HG02981 (cell line): ENCODE measurements around the gene LRRFIP1.

Experiments
- ATAC-seq: cut with Tn5 transposase; IDR thresholded peaks from one replicate; pipeline ENCODE4 v1.9.1; 2021; ENCODE audit warnings: mild to moderate bottlenecking, moderate library complexity; ENCODE audit not compliant: unreplicated experiment

LRRFIP1 gene

DNA sequence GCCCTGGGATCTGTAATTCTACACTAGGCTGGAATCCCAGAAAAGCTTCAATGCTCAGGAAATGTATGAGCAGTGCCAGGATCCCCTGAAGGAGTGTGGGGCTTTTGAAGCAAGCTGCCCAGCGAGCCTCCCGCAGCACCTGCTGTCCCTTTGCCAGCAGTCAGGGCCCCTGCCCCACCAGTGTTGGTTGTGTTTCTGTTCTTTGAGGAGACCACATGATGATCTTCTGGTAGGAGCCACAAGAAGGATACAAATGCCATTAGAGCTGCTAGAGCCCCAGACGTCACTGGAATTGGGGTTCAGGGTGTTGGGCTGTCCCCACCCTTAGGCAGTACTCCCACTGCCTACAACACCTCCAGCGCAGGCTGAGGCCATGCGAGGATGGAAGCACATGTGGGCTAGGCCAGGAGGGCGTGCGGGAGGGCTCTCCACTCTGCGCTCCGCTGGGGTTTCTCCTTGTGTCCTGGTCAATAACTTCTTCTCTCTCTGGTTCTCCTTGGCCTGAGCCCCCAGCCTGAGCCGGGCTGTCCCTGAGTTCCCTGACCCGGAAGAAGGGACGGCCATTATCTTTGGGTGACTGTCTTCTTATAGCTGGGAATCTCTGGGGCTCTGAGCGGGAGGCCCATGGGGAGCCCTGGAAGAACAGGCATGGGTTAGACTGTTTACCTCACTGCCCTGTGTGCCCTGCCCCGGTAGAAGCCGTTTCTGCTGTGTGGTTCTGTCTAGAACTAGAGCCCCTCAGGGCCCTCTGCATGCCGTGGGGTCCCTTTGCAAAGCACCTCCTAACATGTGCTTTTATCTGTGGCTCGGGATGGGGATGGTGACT is 73.9 kb downstream of the LRRFIP1 start:
- no peak for ATAC-seq

DNA sequence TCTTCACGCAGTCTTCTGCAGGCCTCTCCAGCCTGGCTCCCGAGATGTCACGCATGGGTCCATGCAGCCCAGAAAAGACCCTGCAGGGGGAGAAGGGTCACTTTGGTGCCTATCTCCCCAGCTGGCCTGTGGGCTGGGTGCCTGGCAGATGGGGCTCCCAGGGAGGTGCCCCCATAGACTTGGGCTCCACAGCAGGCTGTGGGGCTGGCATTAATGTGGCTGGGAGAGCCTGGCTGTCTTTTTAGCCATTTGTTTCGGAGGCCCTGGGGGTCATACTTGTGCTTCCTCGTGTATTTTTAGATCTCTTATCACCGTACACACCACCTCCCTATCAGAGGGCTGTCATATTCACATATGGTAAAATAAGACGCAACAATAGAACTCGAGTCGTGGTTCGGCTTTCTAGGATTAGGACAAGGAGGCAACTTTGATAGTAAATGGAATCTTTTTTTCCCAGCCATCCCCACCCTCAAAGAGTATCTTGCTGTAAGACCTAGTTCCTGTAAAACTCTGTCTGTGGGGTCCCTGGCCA is 74.5 kb downstream of the LRRFIP1 start:
- no peak for ATAC-seq

DNA sequence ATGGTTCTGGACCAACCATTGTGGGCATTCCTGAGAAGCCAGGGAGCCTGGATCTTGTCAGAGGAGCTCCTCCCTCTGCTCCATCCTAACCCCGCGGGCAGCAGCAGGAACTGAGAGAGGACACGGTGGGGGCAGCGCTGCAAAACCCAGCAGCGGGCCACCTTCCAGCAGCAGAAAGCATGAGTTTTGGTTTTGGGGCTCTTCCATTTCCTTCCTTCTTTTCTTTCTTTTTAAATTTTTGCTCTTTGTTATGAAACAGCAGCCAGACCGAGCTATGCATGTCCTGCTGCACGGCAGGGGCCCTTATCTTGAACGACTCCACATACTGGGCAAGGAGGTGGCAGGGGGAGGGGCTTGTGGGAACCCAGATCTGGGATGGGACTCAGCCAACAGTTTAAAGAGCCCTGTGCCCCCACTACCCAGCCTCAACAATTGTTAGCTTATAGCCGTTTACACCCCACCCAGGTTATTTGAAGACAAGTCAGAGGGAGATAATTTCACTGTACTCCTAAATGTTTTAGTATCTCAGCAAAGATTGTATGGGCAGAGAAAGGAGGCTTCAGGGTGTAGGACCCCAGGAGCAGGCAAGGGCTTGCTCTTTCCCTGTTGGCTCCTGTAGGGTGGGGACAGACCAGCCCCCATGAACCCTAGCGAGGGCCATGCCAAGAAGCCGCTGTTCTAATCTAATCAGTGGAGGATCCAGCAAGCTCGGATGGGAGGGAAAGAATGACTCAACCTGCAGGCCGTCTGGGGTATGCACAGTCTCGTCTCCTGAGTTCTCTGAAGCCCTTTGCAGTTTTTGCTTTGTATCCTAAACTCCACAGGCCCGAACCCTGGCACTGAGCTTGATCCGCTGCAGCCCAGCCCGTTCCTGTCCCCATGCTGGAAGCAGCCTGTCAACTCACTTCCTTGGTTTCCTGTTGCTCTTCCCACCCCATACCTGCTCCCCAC is 75.3 kb downstream of the LRRFIP1 start:
- ATAC-seq: no peak

DNA sequence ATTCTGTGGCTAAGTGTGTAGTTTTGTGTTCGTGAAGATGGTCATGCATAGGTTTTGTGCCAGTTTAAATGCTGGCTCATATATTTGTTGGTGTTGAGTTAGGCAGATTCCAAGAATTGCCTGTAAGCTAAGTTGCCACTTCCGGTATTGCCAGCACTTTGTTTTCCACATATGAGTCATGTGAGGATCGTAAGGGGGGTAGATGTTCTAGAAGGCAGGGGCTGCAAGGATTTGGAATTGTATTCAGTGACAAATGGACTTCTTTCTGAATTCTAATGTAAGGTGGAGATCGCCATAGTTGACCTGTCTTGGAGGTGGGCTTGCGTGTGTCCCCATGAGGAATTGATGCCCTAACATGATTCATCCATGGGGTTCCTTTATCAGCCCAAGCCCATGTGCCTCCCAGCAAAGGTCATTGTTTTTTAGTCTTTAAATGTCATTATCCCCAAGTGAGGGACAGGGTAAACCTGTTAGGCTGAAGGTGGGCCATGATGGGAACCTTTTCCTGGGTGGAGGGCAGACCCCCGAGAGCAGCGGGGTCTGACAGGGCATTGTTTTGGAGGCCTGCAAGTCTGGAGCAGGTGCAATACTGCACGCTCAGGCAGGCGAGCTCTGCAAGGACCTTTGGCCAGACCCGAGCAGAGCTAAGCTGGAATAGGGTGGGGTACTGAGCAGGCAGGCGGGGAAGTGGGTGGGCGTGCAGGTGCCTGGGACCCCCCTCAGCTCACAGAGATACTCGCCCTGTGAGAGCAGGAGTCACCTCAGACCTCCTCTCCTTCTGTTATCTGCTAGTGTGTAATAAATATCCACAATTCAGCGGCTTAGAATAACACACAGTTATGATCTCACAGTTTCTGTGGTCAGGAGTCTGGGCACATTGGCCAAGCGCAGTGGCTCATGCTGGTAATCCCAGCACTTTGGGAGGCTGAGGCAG is 77.4 kb downstream of the LRRFIP1 start:
- no peak for ATAC-seq

DNA sequence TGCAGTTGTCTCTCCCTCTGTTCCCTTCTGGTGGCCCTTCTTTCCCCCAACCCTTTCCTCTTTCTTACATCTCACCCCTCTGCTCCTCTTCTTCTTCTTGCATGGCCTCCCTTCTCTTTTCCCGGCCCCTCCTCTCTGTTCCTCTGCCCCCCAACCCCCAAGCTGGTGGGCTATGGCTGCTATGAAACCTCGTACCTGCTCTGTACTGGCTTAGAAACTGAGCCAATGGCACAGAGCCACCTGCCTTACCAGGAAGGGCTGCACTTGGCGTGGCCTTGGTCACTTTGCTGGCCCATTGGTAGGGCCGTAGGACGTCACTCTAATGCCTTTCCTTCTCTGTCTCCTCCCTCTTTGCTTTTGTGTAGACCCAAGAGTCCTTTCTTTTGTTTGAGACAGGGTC is 78.9 kb downstream of the LRRFIP1 start:
- ATAC-seq: no peak

DNA sequence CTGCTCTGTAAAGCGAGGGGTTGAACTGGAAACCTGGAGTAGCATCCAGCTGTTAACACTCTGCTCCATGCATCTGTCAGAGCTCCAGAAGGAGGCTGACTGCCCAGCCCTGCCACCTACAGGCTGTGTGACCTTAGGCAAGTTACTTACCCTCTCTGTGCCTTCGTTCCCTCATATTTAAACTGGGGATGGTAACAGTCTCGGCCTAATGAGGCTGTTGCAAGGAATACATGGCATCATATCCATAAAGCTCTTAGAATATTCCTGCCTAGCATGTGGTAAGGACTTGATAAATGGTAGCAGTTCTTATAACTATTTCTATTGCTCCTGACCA is 80.6 kb downstream of the LRRFIP1 start:
- no peak for ATAC-seq

DNA sequence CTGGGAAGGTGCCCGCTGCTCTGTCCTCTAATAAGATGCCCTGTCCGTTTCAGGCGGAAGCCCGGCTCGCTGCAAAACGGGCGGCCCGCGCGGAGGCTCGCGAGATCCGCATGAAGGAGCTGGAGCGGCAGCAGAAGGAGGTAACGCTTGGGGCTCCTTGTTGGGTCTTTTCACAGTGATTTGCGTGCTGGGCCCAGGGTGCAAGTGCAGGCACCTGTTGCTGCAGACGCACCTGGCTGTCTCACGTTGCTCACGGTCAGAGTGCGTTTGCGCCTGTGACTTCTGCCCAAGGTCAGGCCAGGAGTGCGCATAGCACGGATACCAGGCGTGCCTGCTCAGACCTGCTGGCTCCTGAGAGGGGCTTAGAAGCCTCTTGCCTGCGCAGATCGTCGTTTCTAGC is 81.1 kb downstream of the LRRFIP1 start:
- ATAC-seq: no peak

DNA sequence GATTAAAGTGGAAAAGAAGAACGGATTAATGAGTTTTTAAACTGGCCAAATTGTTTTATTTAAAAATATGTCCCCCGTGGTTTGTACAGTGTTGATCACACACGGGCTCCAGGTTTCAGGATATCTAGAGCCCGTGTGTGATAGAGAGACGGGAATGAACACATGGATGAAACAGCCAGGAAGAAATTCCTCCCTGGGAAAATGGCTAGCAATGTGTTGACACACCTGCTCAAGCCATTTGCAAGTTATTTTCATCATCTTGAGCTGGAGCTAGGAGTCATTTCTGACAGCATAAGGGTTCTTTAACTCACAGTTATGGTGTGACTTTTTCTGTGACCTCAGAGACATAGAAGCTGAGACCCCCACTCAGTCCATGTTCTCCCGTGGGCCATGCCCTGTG is 81.6 kb downstream of the LRRFIP1 start:
- no peak for ATAC-seq

DNA sequence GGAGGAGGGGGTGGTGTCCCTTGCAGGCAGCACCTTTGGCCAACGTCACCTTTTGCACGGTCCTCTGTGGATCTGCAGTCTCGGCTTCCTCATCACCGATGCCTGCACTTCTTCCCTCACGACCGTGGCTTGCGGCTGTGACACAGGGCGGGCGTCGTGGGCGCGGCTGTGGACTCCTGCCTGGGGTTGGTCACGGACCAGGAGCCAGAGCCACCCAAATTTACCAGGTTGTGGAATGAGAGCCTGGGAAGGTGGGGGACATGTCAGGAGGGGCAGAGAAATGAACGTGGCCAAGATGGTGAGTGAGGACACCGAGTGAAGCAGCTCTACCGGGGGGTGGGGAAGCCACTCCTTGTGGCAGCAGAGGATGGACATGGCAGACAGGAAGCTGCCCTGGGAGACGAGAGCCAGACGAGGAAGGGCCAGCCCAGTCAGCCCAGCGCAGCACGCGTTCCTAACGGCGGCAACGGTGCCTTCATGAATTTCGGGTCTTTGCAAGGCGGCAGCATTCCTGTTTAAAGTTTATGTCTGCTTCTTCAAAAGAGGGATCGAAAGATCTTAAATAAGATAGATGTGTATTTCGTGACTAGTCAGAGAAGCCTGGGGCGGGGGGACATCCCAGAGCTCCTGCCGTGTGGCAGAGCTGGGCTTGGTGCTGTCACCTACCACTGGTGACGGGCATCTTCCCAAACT is 84.2 kb downstream of the LRRFIP1 start:
- ATAC-seq: no peak

DNA sequence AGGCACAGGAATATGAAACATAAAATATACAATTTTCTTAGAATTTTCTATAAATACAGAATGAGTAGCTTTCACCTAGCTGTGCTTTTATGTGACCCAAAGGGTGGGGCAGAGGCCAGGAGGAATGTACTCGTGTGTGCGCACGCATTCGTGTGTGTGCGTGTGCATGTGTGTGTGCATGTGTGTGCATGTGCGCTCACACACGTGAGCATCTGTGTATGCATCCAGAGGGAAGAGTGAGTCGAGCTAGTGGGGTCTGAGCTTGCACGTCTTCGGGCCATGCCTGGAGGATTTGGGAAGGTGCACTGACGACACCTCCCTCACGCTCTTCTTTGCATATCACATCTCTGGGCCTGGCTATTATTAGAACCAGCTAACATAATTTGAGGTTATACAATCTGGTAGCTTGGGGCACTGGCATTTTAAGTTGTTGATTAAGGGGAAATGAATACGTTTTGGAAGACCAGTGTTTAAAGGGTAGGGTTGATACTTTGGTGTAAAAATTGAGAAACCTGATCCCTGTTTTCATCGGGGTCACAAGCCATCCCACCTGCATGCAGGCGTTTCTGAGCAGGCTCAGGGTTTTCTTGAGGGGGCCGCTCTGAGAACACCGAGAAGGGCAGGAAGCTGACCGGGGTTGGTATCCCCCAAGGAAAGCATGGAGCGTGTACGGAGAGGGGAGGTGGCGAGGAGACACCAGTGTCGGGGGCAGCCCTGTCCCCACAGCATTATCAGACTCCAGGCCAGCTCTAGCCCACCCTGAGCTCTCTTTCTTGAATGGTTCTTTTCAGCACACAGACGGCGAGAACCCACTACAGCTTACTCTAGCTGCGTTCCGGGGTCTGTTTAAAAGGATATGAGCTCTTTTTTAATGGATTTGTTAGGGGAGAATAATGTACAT is 85.3 kb downstream of the LRRFIP1 start:
- no peak for ATAC-seq

DNA sequence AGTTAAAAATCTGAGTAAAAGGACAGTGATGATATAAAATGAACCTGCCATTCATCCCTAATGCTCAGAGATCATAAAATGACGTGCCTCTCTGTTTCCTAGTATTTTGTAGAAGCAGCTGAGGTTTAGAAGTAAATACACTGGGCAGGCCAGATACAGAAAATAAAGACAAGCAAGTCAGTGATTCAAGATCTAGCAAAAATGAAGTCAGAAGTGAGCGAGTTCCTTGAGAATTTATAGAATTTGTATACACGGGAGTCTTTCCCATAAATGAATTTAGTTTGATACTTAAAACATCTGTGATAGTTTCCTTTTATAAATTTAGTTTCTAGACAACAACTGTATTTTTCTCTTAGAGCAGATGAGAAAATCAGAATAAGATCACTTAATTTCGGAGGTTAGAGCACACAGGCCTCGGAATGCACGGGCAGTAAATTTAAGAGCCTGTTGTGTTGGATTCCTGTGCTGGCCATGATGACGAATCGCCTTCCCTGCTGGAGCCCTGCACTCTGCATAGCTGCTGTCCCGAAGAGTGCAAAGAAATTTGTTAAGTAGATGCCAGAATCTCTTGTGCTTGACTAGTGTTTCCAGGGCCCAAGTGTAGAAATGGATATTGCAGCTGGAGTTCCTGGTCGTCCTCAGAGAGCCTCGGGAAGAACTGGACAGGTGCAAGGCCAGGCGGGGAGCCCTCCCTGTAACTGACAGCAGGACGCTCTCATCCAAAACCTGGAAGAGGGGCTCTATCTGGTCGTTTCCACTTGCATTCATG is 87.5 kb downstream of the LRRFIP1 start:
- no peak for ATAC-seq

DNA sequence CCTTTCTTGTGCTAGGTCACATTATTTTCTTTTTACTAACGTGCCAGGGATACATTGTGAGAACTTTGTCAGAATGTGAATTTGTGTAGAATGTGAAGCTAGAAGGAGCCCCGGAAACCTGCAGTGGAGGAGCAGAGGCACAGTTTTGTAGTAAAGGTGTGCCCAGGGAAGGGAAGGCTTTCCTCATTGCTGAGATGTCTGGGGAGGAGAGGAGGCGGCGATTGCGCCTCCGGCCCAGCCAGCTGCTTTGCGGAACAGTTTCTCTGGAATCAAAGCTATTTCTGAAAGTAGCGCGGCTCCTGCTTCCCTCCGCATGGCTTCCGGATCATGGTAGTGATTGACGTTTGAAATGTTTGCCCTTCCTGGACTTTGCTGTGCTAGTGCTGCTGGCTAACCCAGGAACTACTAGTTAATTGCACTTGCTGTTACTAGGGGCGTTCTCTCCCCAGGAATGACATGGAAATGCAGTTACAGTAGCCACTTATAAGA is 88.1 kb downstream of the LRRFIP1 start:
- no peak for ATAC-seq

DNA sequence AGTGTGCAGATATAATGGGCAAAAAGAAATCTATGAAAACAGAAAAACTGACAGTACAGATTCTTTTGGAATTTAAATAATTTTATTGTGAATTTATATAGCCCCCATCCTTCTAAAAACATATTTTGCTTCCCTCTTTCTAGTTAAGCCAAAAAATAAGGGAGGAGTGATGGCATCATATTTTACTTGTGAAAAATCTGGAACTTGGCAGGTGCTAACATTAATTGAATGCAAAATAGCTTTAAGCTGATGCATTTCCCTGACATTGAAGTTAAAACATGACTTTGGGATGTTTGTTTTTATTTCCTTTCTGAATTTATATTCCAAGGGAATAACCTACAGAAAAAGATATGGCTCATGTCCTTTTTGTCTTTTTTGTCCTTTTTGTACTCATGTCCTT is 88.6 kb downstream of the LRRFIP1 start:
- no peak for ATAC-seq

DNA sequence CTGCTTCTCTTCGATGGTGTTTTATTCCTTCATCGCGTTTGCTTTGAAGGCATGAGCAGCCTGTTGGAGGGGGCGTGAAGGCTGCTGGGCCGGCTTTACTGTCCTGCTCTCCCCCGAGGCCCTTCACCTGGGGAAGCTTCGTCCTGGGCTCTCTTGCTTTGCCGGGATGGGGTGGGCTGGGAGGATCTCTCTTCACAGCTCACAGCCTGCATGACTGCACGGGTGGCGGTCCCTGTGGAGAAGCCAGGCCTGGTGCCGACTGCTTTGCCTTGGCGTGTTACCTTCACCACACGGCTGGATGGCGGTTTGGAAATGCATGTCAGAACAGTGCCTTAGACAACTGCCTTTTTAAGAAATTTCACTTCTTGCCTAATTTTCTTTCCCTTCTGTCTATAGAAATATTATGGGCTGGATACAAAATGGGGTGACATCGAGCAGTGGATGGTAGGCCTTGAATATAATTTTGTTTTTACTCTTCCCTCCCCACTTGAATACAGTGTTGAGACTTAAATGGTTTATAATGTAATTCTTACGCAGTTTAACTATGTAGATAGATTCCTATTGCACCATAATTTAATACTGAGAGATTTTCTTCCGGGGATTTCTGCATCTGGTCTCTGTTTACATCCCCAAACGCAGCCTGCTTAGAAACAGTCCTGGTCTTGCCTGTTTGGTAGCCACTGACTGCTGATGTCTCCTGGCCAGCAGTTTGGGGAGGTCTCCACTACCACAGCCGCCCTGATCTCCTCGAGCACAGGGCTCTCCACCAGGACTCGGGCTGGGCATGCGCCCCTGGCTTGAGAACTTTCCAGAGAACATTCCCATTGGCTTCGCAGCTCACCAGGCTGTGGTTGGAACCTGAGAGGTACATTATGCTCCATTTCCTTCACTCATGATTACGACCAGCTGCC is 90.2 kb downstream of the LRRFIP1 start:
- no peak for ATAC-seq

DNA sequence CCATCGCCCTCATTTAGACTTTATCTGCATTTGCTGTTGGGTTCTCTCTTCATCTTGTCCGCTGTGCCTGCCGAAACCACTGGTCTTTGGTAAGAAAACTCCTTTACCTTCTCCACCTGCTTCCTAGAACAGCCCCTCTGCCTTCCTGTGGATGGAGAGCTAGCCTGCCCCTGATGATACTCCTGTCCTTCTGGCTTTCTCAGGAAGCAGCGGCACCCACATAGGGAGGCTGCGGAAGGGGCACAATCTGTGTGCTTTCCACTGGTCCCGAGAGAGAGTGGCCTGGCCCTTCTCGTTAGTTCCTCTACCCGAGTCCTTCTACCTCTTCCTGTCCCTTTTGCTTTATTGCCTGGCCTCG is 90.9 kb downstream of the LRRFIP1 start:
- ATAC-seq: no peak

DNA sequence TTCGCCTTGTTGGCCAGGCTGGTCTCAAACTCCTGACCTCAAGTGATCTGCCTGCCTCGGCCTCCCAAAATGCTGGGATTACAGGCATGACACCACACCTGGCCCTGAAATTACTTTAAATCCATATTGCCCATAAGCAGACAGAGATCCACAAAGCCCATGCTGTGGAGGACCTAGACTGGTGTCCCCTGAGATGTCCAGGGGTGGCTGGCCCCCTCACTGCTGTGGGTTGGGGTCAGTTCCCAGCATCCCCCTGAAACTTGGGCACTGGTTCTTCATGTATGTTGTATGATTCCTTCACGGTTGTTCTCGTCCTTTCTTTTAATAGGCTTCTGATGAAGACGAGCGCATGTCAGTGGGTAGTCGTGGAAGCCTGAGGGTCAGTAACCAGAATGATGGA is 93.1 kb downstream of the LRRFIP1 start:
- ATAC-seq: no peak

DNA sequence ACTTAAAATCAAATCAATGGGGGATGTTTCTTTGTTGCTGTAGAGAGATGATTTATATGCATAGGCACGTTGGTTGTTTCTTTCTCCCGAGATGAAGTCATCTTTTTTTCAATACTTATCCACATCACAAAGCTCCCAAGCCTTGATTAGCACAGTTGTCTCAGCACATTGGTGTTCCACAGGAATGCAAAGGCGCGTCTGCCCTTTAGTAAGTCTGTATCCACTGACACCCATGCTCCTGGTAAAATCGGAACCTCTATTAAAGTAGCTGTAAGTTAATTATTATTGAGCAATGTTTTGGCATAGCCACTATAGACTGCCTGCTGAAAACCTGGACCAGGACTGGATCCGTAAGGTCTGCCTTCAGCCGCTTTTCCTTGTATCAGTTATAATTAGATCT is 93.6 kb downstream of the LRRFIP1 start:
- no peak for ATAC-seq
